ENCODE results near the gene ZMAT5.

ZMAT5 gene

GRCh38 chr22:29693161-29693560 lies 73.6 kb downstream of the ZMAT5 start:
- H3K4me3 ChIP-seq (ENCODE audit: control insufficient read depth, low read depth, low read length): no peak overlapping the region
- DNase-seq (ENCODE audit: low read depth): no peak
- no peak for TF ChIP-seq CTCF (IDR thresholded peaks at IDR 0.05; ENCODE audit: control insufficient read depth, insufficient read depth, low read depth, low read length, missing control alignments)

- TF ChIP-seq CTCF (IDR thresholded peaks at IDR 0.05; ENCODE audit: control insufficient read depth, insufficient read depth, low read depth, low read length, missing control alignments): no peak
- no peak for DNase-seq (ENCODE audit: low read depth)
- no peak overlapping the region for H3K4me3 ChIP-seq (ENCODE audit: control insufficient read depth, low read depth, low read length)
These were observed 74.5 kb downstream of the ZMAT5 start for GRCh38 chr22:29692327-29692640.

- no peak for DNase-seq (ENCODE audit: low read depth)
- H3K4me3 ChIP-seq (ENCODE audit: control insufficient read depth, low read depth, low read length): no peak overlapping the region
- TF ChIP-seq CTCF (IDR thresholded peaks at IDR 0.05; ENCODE audit: control insufficient read depth, insufficient read depth, low read depth, low read length, missing control alignments): no peak
These were observed 75.0 kb downstream of the ZMAT5 start for GRCh38 chr22:29691636-29692326.

GRCh38 chr22:29690476-29690875 lies 76.3 kb downstream of the ZMAT5 start:
- TF ChIP-seq CTCF (IDR thresholded peaks at IDR 0.05; ENCODE audit: control insufficient read depth, insufficient read depth, low read depth, low read length, missing control alignments): no peak
- H3K4me3 ChIP-seq (ENCODE audit: control insufficient read depth, low read depth, low read length): no peak overlapping the region
- no peak for DNase-seq (ENCODE audit: low read depth)

GRCh38 chr22:29689880-29690213 lies 77.0 kb downstream of the ZMAT5 start:
- peak; percentile 89 for TF ChIP-seq CTCF (IDR thresholded peaks at IDR 0.05; ENCODE audit: control insufficient read depth, insufficient read depth, low read depth, low read length, missing control alignments)
- no peak overlapping the region for H3K4me3 ChIP-seq (ENCODE audit: control insufficient read depth, low read depth, low read length)
- no peak for DNase-seq (ENCODE audit: low read depth)

GRCh38 chr22:29689206-29689879 lies 77.5 kb downstream of the ZMAT5 start:
- no peak overlapping the region for H3K4me3 ChIP-seq (ENCODE audit: control insufficient read depth, low read depth, low read length)
- DNase-seq (ENCODE audit: low read depth): no peak
- TF ChIP-seq CTCF (IDR thresholded peaks at IDR 0.05; ENCODE audit: control insufficient read depth, insufficient read depth, low read depth, low read length, missing control alignments): no peak
